ENCODE data around the gene CIAO2B.
"Not testable (repeated sequence)": the region's sequence is repeated elsewhere in the genome, so short reads cannot be mapped to it uniquely, and the experiment has no call there.

DNA sequence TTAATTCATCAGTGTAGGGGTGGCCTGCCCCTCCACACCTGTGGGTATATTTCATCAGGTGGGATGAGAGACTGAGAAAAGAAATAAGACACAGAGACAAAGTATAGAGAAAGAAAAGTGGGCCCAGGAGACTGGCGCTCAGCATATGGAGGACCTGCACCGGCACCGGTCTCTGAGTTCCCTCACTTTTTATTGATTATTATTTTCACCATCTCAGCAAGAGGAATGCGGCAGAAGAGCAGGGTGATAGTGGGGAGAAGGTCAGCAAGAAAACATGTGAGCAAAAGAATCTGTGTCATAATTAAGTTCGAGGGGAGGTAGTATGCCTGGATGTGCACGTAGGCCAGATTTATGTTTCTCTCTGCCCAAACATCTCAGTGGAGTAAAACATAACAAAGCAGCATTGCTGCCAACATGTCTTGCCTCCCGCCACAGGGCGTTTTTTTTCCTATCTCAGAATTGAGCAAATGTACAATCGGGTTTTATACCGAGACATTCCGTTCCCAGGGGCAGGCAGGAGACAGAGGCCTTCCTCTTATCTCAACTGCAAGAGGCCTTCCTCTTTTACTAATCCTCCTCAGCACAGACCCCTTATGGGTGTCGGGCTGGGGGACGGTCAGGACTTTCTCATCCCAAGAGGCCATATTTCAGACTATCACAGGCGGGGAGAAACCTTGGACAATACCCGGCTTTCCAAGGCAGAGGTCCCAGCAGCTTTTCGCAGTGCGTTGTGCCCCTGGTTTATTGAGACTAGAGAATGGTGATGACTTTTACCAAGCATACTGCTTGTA lies 21.4 kb upstream of the CIAO2B start:
- TF ChIP-seq, protein P1, sequence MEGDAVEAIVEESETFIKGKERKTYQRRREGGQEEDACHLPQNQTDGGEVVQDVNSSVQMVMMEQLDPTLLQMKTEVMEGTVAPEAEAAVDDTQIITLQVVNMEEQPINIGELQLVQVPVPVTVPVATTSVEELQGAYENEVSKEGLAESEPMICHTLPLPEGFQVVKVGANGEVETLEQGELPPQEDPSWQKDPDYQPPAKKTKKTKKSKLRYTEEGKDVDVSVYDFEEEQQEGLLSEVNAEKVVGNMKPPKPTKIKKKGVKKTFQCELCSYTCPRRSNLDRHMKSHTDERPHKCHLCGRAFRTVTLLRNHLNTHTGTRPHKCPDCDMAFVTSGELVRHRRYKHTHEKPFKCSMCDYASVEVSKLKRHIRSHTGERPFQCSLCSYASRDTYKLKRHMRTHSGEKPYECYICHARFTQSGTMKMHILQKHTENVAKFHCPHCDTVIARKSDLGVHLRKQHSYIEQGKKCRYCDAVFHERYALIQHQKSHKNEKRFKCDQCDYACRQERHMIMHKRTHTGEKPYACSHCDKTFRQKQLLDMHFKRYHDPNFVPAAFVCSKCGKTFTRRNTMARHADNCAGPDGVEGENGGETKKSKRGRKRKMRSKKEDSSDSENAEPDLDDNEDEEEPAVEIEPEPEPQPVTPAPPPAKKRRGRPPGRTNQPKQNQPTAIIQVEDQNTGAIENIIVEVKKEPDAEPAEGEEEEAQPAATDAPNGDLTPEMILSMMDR (IDR thresholded peaks at IDR 0.05; ENCODE audit: poor library complexity, severe bottlenecking), result not testable (repeated sequence)
- not testable (repeated sequence) for TF ChIP-seq EP300 (conservative IDR thresholded peaks at IDR 0.05; ENCODE audit: poor library complexity, severe bottlenecking); POLR2AphosphoS5 (IDR thresholded peaks at IDR 0.05)
